IMR-90 (cell line): ENCODE data around the gene GJB3. TPM values are rescaled to one million over a fixed set of nuclear protein-coding genes. Genes with fewer than 3 reads are reported as not detected.

Experiments used
- ATAC-seq: fragments of 200-7000 bp; cut with Tn5 transposase; 2 replicates; pipeline ENCODE4 v1.9.1; 2020; ENCODE audit warnings: low read depth, mild to moderate bottlenecking, moderate library complexity
- BruUV-seq: library from RNA; stranded (reverse); fragments of 400-500 nt; replicated peaks from 2 replicates; lab custom pipeline; 2021; lab: Mats Ljungman, UMichigan
- CTCF ChIA-PET: fragments of 300-600 bp; formaldehyde crosslinking; extraction: SDS; loops from one replicate; lab custom pipeline; 2021; ENCODE audit warnings: antibody characterized with exemption; lab: Yijun Ruan, JAX
- POLR2A ChIA-PET: fragments of 300-600 bp; sonication (Branson Sonifier 250); formaldehyde crosslinking; loops from one replicate; lab custom pipeline; 2022; ENCODE audit warnings: antibody characterized with exemption; ENCODE audit not compliant: unreplicated experiment; lab: Charles Lee
- DNase-seq: peaks from one replicate; pipeline ENCODE4 v3.0.0; 2013
- H2AFZ ChIP-seq: replicated peaks from 2 replicates; pipeline ENCODE3; 2013; ENCODE audit warnings: low read length, mild to moderate bottlenecking; ENCODE audit not compliant: poor library complexity
- H2AK5ac ChIP-seq: 2 replicates; pipeline ENCODE4 v1.6.1; 2013; ENCODE audit warnings: low read depth, low read length, inconsistent platforms
- H2AK9ac ChIP-seq: replicated peaks from 2 replicates; pipeline ENCODE3; 2013; ENCODE audit warnings: mild to moderate bottlenecking, low read depth, low read length, moderate library complexity; ENCODE audit not compliant: poor library complexity
- H2BK120ac ChIP-seq: 2 replicates; pipeline ENCODE4 v1.6.1; 2013; ENCODE audit warnings: low read depth, low read length, inconsistent platforms
- H2BK15ac ChIP-seq: 3 replicates; pipeline ENCODE4 v1.6.1; 2013; ENCODE audit warnings: low read depth, low read length, inconsistent platforms
- H2BK20ac ChIP-seq: 2 replicates; pipeline ENCODE4 v1.6.1; 2013; ENCODE audit warnings: low read depth, mild to moderate bottlenecking, inconsistent platforms, low read length, moderate library complexity
- H2BK5ac ChIP-seq: 2 replicates; pipeline ENCODE4 v1.6.1; 2013; ENCODE audit warnings: mild to moderate bottlenecking, low read depth, low read length, inconsistent platforms; ENCODE audit not compliant: poor library complexity, severe bottlenecking
- H3K14ac ChIP-seq: replicated peaks from 2 replicates; pipeline ENCODE4 v1.6.1; 2013; ENCODE audit warnings: low read depth, low read length, inconsistent platforms
- H3K18ac ChIP-seq: 2 replicates; pipeline ENCODE4 v1.6.1; 2013; ENCODE audit warnings: low read depth, low read length, control low read depth
- H3K23ac ChIP-seq: 2 replicates; pipeline ENCODE4 v1.6.1; 2013; ENCODE audit warnings: low read depth, low read length, inconsistent platforms
- H3K27ac ChIP-seq: 2 replicates; pipeline ENCODE4 v1.5.1; 2013; ENCODE audit warnings: mild to moderate bottlenecking, control low read depth, low read length; ENCODE audit not compliant: insufficient read depth
- H3K27me3 ChIP-seq: 2 replicates; pipeline ENCODE4 v1.6.1; 2013; ENCODE audit warnings: low read length; ENCODE audit not compliant: control insufficient read depth, insufficient read depth
- H3K36me3 ChIP-seq: 2 replicates; pipeline ENCODE4 v1.6.1; 2013; ENCODE audit warnings: low read length, mixed read lengths; ENCODE audit not compliant: control insufficient read depth, insufficient read depth
- H3K4ac ChIP-seq: 2 replicates; pipeline ENCODE4 v1.6.1; 2013; ENCODE audit warnings: low read depth, low read length, inconsistent platforms
- H3K4me1 ChIP-seq: 2 replicates; pipeline ENCODE4 v1.6.1; 2013; ENCODE audit warnings: low read length, mixed read lengths; ENCODE audit not compliant: control insufficient read depth, insufficient read depth
- H3K4me2 ChIP-seq: 2 replicates; pipeline ENCODE4 v1.6.1; 2013; ENCODE audit warnings: low read depth, mild to moderate bottlenecking, control low read depth, low read length, moderate library complexity
- H3K4me3 ChIP-seq: 2 replicates; pipeline ENCODE4 v1.5.1; 2013; ENCODE audit warnings: low read depth, mild to moderate bottlenecking, control low read depth, low read length, moderate library complexity; ENCODE audit not compliant: insufficient read depth
- H3K56ac ChIP-seq: 2 replicates; pipeline ENCODE4 v1.6.1; 2013; ENCODE audit warnings: low read length, inconsistent platforms; ENCODE audit not compliant: insufficient read depth; ENCODE audit errors: extremely low read depth
- H3K79me1 ChIP-seq, 2 experiments: 2 replicates each; pipeline ENCODE4 v1.6.1; 2013; ENCODE audit warnings: low read length in 2 of 2, inconsistent platforms in 1 of 2, low read depth in 1 of 2
- H3K9ac ChIP-seq: 2 replicates; pipeline ENCODE4 v1.6.1; 2013; ENCODE audit warnings: low read depth, low read length, control low read depth
- H3K9me1 ChIP-seq: 2 replicates; pipeline ENCODE4 v1.6.1; 2013; ENCODE audit warnings: low read length, inconsistent platforms; ENCODE audit not compliant: insufficient read depth
- H3K9me3 ChIP-seq: 2 replicates; pipeline ENCODE4 v1.6.1; 2013; ENCODE audit warnings: low read length; ENCODE audit not compliant: control insufficient read depth, insufficient read depth
- H4K20me1 ChIP-seq: 2 replicates; pipeline ENCODE4 v1.6.1; 2013; ENCODE audit warnings: low read length, inconsistent platforms; ENCODE audit not compliant: insufficient read depth
- H4K5ac ChIP-seq: 2 replicates; pipeline ENCODE4 v1.6.1; 2013; ENCODE audit warnings: mild to moderate bottlenecking, low read depth, low read length, control low read depth
- H4K8ac ChIP-seq, 2 experiments: 2 replicates each; pipeline ENCODE4 v1.6.1; 2013; ENCODE audit warnings: low read depth in 2 of 2, low read length in 2 of 2, control low read depth in 1 of 2, inconsistent platforms in 1 of 2
- H4K91ac ChIP-seq: 2 replicates; pipeline ENCODE4 v1.6.1; 2013; ENCODE audit warnings: low read depth, low read length, inconsistent platforms; ENCODE audit not compliant: insufficient read depth
- BHLHE40 ChIP-seq: fragments of 150-350 bp; IDR thresholded peaks from 2 replicates; pipeline ENCODE4 v1.6.1; 2016; ENCODE audit warnings: mild to moderate bottlenecking, low read depth, low read length
- CEBPB ChIP-seq: IDR thresholded peaks from 2 replicates; pipeline ENCODE4 v1.6.1; 2012; ENCODE audit warnings: low read depth, low read length, improper control_type of control experiment
- CHD1 ChIP-seq: IDR thresholded peaks from 2 replicates; pipeline ENCODE4 v1.6.1; 2012; ENCODE audit warnings: low read depth, low read length, improper control_type of control experiment
- CTCF ChIP-seq: conservative IDR thresholded peaks from 2 replicates; pipeline ENCODE4 v1.5.1; 2012; ENCODE audit warnings: mild to moderate bottlenecking, low read depth, low read length, improper control_type of control experiment
- ELK1 ChIP-seq: fragments of 150-350 bp; IDR thresholded peaks from 2 replicates; pipeline ENCODE4 v1.6.1; 2016; ENCODE audit warnings: low read depth, mild to moderate bottlenecking, low read length, moderate library complexity, borderline replicate concordance
- FOS ChIP-seq: fragments of 150-350 bp; IDR thresholded peaks from 2 replicates; pipeline ENCODE4 v1.6.1; 2016; ENCODE audit warnings: low read depth, low read length
- MAFK ChIP-seq: IDR thresholded peaks from 2 replicates; pipeline ENCODE4 v1.6.1; 2012; ENCODE audit warnings: low read depth, low read length, improper control_type of control experiment
- MAZ ChIP-seq: IDR thresholded peaks from 2 replicates; pipeline ENCODE4 v1.6.1; 2012; ENCODE audit warnings: low read depth, mild to moderate bottlenecking, low read length, improper control_type of control experiment, moderate library complexity, borderline replicate concordance
- MXI1 ChIP-seq: IDR thresholded peaks from 2 replicates; pipeline ENCODE4 v1.6.1; 2012; ENCODE audit warnings: low read depth, mild to moderate bottlenecking, low read length, moderate library complexity, borderline replicate concordance
- NFE2L2 ChIP-seq: fragments of 150-350 bp; IDR thresholded peaks from 2 replicates; pipeline ENCODE4 v1.6.1; 2016; ENCODE audit warnings: low read depth, mild to moderate bottlenecking, low read length
- POLR2A ChIP-seq: IDR thresholded peaks from 2 replicates; pipeline ENCODE4 v1.6.1; 2012; ENCODE audit warnings: mild to moderate bottlenecking, low read depth, low read length
- RAD21 ChIP-seq: IDR thresholded peaks from 2 replicates; pipeline ENCODE4 v1.6.1; 2012; ENCODE audit warnings: low read length, improper control_type of control experiment
- RCOR1 ChIP-seq: IDR thresholded peaks from 2 replicates; pipeline ENCODE4 v1.6.1; 2012; ENCODE audit warnings: mild to moderate bottlenecking, low read length, improper control_type of control experiment; ENCODE audit not compliant: insufficient replicate concordance
- RFX5 ChIP-seq: IDR thresholded peaks from 2 replicates; pipeline ENCODE4 v1.8.0; 2012; ENCODE audit warnings: low read depth, mild to moderate bottlenecking, low read length, moderate library complexity
- SMC3 ChIP-seq: fragments of 150-350 bp; IDR thresholded peaks from 2 replicates; pipeline ENCODE4 v1.6.1; 2016; ENCODE audit warnings: low read depth, mild to moderate bottlenecking, antibody characterized with exemption, low read length, moderate library complexity
- USF2 ChIP-seq: fragments of 150-350 bp; IDR thresholded peaks from 2 replicates; pipeline ENCODE4 v1.6.1; 2017; ENCODE audit warnings: mild to moderate bottlenecking, antibody characterized with exemption, low read length, low read depth
- WGBS, 2 experiments: methylation state at CpG; one replicate each; pipeline versions ENCODE4 v1.1.5 to v1.1.7; 2013; ENCODE audit warnings: missing lambda C conversion rate in 2 of 2; ENCODE audit not compliant: insufficient read length in 1 of 2; ENCODE audit errors: extremely low coverage in 2 of 2; 5-methylcytosine and 5-hydroxymethylcytosine counted together
- dilution Hi-C: fragments of 300-500 bp; cut with HindIII; formaldehyde crosslinking; loops from one replicate; pipeline ENCODE4 v1.14.3; 2018; ENCODE audit warnings: low sequenced_read_pairs; ENCODE audit not compliant: unreplicated experiment
- in situ Hi-C: fragments of 300-500 bp; cut with MboI; formaldehyde crosslinking; loops from 3 replicates; pipeline ENCODE4 v1.14.3; 2019; ENCODE audit warnings: low sequenced_read_pairs, inconsistent platforms, mixed read lengths
- intact Hi-C: fragments of 100-400 bp; cut with micrococcal nuclease; formaldehyde crosslinking; loops from 2 replicates; pipeline ENCODE4 v1.10.0; 2022
- polyA plus RNA-seq, 3 experiments: library from polyadenylated mRNA; depleted of rRNA; stranded (reverse); fragments of >200 nt; gene quantifications; 2 replicates each; pipeline ENCODE4 v1.2.3, GENCODE V29; 2012; ENCODE audit warnings: low replicate concordance in 1 of 3
- total RNA-seq: library from RNA; depleted of rRNA; stranded (reverse); fragments of >200 nt; gene quantifications from 2 replicates; pipeline ENCODE4 v1.2.3, GENCODE V29; 2012

Gene GJB3
- total and polyA plus RNA-seq, 2 of the 4 experiments (the other 2 are of a cell fraction), result not detected

GRCh38 chr1:34833711-34834110, 52.7 kb downstream of the GJB3 start:
- Histone ChIP-seq H3K9ac (no peak overlapping the region), H4K91ac (no peak overlapping the region), H2AFZ (no peak overlapping the region), H3K18ac (no peak overlapping the region), H2BK120ac (no peak overlapping the region), H2AK9ac (no peak overlapping the region), H4K5ac (no peak overlapping the region), H2BK20ac (no peak overlapping the region), H3K14ac (no peak overlapping the region), H3K27ac (no peak overlapping the region), H3K4me2 (no peak overlapping the region), H2AK5ac (no peak overlapping the region), H3K23ac (no peak overlapping the region), H3K9me3 (no peaks in the 10 kb centered on the region), H3K9me1 (peaks cover 2% of the 10 kb centered on the region; the same call in 1 of the 2 replicates), H4K8ac (no peak overlapping the region), H3K4me3 (no peak overlapping the region), H3K27me3 (no peaks in the 10 kb centered on the region), H3K79me1 (no peaks in the 10 kb centered on the region; a peak in 1 of 4 replicates), H2BK5ac (no peak overlapping the region), H2BK15ac (no peak overlapping the region), H3K4me1 (peaks cover 4% of the 10 kb centered on the region), H3K4ac (no peak overlapping the region), H3K56ac (no peak overlapping the region), H4K20me1 (no peaks in the 10 kb centered on the region), H3K36me3 (no peaks in the 10 kb centered on the region)
- TF ChIP-seq FOS, result no peak
- no peak for TF ChIP-seq RAD21
- no peak for TF ChIP-seq BHLHE40
- TF ChIP-seq CHD1, result no peak
- no peak for TF ChIP-seq MAFK
- no peak for TF ChIP-seq MAZ
- TF ChIP-seq ELK1, result no peak
- no peak for TF ChIP-seq NFE2L2
- TF ChIP-seq RFX5, result no peak
- no peak for TF ChIP-seq MXI1
- no peak for TF ChIP-seq CEBPB
- no peak for TF ChIP-seq SMC3
- no peak for TF ChIP-seq USF2
- no peak for TF ChIP-seq CTCF
- TF ChIP-seq POLR2A, result no peak
- TF ChIP-seq RCOR1, result no peak
- POLR2A ChIA-PET, result no interaction called here
- DNase-seq (no peak), ATAC-seq (no peak)
- dilution Hi-C loops (no loop called here), intact Hi-C loops (no loop called here), in situ Hi-C loops (no loop called here)
- CTCF ChIA-PET, result interaction anchor here (0.6 kb wide), 1 partner anchor 25 kb away, joined by 3 read pairs; no protein-coding TSS in a partner anchor
- no CpG with 5 or more reads among the region's 1 CpG for WGBS, 2 experiments
- BruUV-seq, result no TSS peak
